SK-N-SH treated with all-trans-retinoic acid at 6 μM for 48 hours (cell line): ENCODE measurements around the gene TRPV5.

ENCODE experiments used
- ATAC-seq: fragments of 200-7000 bp; cut with Tn5 transposase; 3 replicates; pipeline ENCODE4 v1.9.1; 2020; ENCODE audit warnings: mild to moderate bottlenecking, moderate library complexity
- ARNTL ChIP-seq: fragments of 450-650 bp; formaldehyde crosslinking; IDR thresholded peaks from 2 replicates; pipeline ENCODE4 v1.5.0; 2020; ENCODE audit warnings: low read depth, mild to moderate bottlenecking, moderate library complexity, borderline replicate concordance
- BACH2 ChIP-seq: fragments of 250-450 bp; sonication (Bioruptor Pico); IDR thresholded peaks from 2 replicates; pipeline ENCODE4 v1.9.0; 2021; ENCODE audit warnings: mild to moderate bottlenecking, borderline replicate concordance
- CREB5 ChIP-seq: fragments of 250-450 bp; sonication (Bioruptor Pico); IDR thresholded peaks from 2 replicates; pipeline ENCODE4 v1.5.1; 2020; ENCODE audit warnings: low read depth, mild to moderate bottlenecking, moderate library complexity
- CSDC2 ChIP-seq: fragments of 250-450 bp; sonication (Bioruptor Pico); IDR thresholded peaks from 2 replicates; pipeline ENCODE4 v1.5.0; 2020; ENCODE audit warnings: mild to moderate bottlenecking, moderate library complexity
- ESRRG ChIP-seq: fragments of 250-450 bp; sonication (Bioruptor Pico); IDR thresholded peaks from 2 replicates; pipeline ENCODE4 v1.6.1; 2021; ENCODE audit warnings: mild to moderate bottlenecking
- GLIS3 ChIP-seq: fragments of 250-450 bp; sonication (Bioruptor Pico); IDR thresholded peaks from 2 replicates; pipeline ENCODE4 v1.5.0; 2020; ENCODE audit warnings: mild to moderate bottlenecking, moderate library complexity
- ISL1 ChIP-seq: fragments of 250-450 bp; sonication (Bioruptor Pico); IDR thresholded peaks from 2 replicates; pipeline ENCODE4 v2.1.2; 2022; ENCODE audit warnings: mild to moderate bottlenecking, moderate library complexity
- OSR1 ChIP-seq: fragments of 250-450 bp; sonication (Bioruptor Pico); IDR thresholded peaks from 2 replicates; pipeline ENCODE4 v1.8.0; 2022; ENCODE audit warnings: moderate library complexity, mild to moderate bottlenecking, inconsistent platforms
- POU6F1 ChIP-seq: fragments of 250-450 bp; sonication (Bioruptor Pico); IDR thresholded peaks from 2 replicates; pipeline ENCODE4 v1.8.0; 2021; ENCODE audit warnings: low read depth, mild to moderate bottlenecking, moderate library complexity, borderline replicate concordance
- PPARA ChIP-seq: fragments of 250-450 bp; sonication (Bioruptor Pico); IDR thresholded peaks from 2 replicates; pipeline ENCODE4 v1.5.0; 2020; ENCODE audit warnings: mild to moderate bottlenecking, borderline replicate concordance
- RARB ChIP-seq: fragments of 250-450 bp; sonication (Bioruptor Pico); IDR thresholded peaks from 2 replicates; pipeline ENCODE4 v1.8.0; 2021; ENCODE audit warnings: mild to moderate bottlenecking, moderate library complexity
- SNAI2 ChIP-seq: fragments of 250-450 bp; sonication (Bioruptor Pico); IDR thresholded peaks from 2 replicates; pipeline ENCODE4 v1.5.0; 2020; ENCODE audit warnings: mild to moderate bottlenecking, moderate library complexity
- TCF4 ChIP-seq: fragments of 250-450 bp; sonication (Bioruptor Pico); IDR thresholded peaks from 2 replicates; pipeline ENCODE4 v1.8.0; 2021; ENCODE audit warnings: mild to moderate bottlenecking, moderate library complexity, borderline replicate concordance
- TOX ChIP-seq: fragments of 250-450 bp; sonication (Bioruptor Pico); IDR thresholded peaks from 2 replicates; pipeline ENCODE4 v1.8.0; 2021; ENCODE audit warnings: mild to moderate bottlenecking, moderate library complexity, borderline replicate concordance
- ZC3H10 ChIP-seq: fragments of 250-450 bp; sonication (Bioruptor Pico); IDR thresholded peaks from 2 replicates; pipeline ENCODE4 v1.5.1; 2021; ENCODE audit warnings: mild to moderate bottlenecking, moderate library complexity
- ZFP3 ChIP-seq: fragments of 250-450 bp; sonication (Bioruptor Pico); IDR thresholded peaks from 2 replicates; pipeline ENCODE4 v1.5.0; 2020; ENCODE audit warnings: mild to moderate bottlenecking, moderate library complexity
- ZFP30 ChIP-seq: fragments of 450-650 bp; formaldehyde crosslinking; IDR thresholded peaks from 2 replicates; pipeline ENCODE4 v1.5.0; 2022; ENCODE audit warnings: mild to moderate bottlenecking, moderate library complexity
- ZNF565 ChIP-seq: fragments of 450-650 bp; formaldehyde crosslinking; conservative IDR thresholded peaks from 2 replicates; pipeline ENCODE4 v1.5.0; 2020; ENCODE audit warnings: low read depth, mild to moderate bottlenecking, moderate library complexity
- ZNF70 ChIP-seq: fragments of 450-650 bp; formaldehyde crosslinking; IDR thresholded peaks from 2 replicates; pipeline ENCODE4 v1.5.0; 2020; ENCODE audit warnings: mild to moderate bottlenecking, moderate library complexity
- ZNF8 ChIP-seq: fragments of 450-650 bp; formaldehyde crosslinking; IDR thresholded peaks from 2 replicates; pipeline ENCODE4 v1.5.0; 2020; ENCODE audit warnings: mild to moderate bottlenecking, moderate library complexity
- TF ChIP-seq, protein P1 (sequence below): fragments of 250-450 bp; sonication (Bioruptor Pico); IDR thresholded peaks from 2 replicates; pipeline ENCODE4 v1.5.1; 2021; ENCODE audit warnings: mild to moderate bottlenecking, moderate library complexity
- TF ChIP-seq, protein P2 (sequence below): fragments of 250-450 bp; sonication (Bioruptor Pico); IDR thresholded peaks from 2 replicates; pipeline ENCODE4 v1.8.0; 2020; ENCODE audit warnings: mild to moderate bottlenecking, moderate library complexity, borderline replicate concordance
- TF ChIP-seq, protein P3 (sequence below): fragments of 250-450 bp; sonication (Bioruptor Pico); IDR thresholded peaks from 2 replicates; pipeline ENCODE4 v1.5.0; 2020; ENCODE audit warnings: mild to moderate bottlenecking, moderate library complexity

The TRPV5 gene

GRCh38 chr7:142918901-142919300 is 14.6 kb downstream of the TRPV5 start:
- no peak for ATAC-seq

DNA sequence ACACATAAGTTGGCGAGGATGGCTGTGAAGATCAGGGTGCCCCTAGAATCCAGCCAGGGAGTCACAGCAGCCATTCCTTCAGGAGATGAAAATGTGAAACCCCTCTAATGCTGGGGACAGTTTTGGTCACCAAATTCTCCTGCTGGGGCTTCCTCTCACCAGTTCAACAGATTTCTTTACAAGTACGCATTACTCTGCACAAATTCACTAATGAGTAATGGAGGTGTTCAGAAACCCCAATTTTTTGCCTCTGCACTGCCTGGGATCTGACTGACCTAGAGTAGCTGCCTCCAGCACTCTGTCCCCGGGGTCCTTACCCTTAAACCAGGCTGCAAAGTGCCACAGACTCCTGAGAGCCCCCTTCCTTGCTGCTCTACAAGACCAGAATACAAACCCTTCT is 16.1 kb downstream of the TRPV5 start:
- no peak for ATAC-seq
- TF ChIP-seq ESRRG (CRISPR knock-in tag), result no peak
- TF ChIP-seq, protein P1, sequence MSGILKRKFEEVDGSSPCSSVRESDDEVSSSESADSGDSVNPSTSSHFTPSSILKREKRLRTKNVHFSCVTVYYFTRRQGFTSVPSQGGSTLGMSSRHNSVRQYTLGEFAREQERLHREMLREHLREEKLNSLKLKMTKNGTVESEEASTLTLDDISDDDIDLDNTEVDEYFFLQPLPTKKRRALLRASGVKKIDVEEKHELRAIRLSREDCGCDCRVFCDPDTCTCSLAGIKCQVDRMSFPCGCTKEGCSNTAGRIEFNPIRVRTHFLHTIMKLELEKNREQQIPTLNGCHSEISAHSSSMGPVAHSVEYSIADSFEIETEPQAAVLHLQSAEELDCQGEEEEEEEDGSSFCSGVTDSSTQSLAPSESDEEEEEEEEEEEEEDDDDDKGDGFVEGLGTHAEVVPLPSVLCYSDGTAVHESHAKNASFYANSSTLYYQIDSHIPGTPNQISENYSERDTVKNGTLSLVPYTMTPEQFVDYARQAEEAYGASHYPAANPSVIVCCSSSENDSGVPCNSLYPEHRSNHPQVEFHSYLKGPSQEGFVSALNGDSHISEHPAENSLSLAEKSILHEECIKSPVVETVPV (CRISPR knock-in tag), result no peak
- TF ChIP-seq, protein P2, sequence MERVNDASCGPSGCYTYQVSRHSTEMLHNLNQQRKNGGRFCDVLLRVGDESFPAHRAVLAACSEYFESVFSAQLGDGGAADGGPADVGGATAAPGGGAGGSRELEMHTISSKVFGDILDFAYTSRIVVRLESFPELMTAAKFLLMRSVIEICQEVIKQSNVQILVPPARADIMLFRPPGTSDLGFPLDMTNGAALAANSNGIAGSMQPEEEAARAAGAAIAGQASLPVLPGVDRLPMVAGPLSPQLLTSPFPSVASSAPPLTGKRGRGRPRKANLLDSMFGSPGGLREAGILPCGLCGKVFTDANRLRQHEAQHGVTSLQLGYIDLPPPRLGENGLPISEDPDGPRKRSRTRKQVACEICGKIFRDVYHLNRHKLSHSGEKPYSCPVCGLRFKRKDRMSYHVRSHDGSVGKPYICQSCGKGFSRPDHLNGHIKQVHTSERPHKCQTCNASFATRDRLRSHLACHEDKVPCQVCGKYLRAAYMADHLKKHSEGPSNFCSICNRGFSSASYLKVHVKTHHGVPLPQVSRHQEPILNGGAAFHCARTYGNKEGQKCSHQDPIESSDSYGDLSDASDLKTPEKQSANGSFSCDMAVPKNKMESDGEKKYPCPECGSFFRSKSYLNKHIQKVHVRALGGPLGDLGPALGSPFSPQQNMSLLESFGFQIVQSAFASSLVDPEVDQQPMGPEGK (CRISPR knock-in tag), result no peak
- TF ChIP-seq GLIS3 (CRISPR knock-in tag), result no peak
- no peak for TF ChIP-seq POU6F1 (CRISPR knock-in tag)
- no peak for TF ChIP-seq ISL1 (CRISPR knock-in tag)
- no peak for TF ChIP-seq TOX
- TF ChIP-seq PPARA (CRISPR knock-in tag), result no peak
- TF ChIP-seq ZC3H10 (CRISPR knock-in tag), result no peak
- no peak for TF ChIP-seq ZFP3
- TF ChIP-seq ZFP30, result no peak
- no peak for TF ChIP-seq ARNTL
- no peak for TF ChIP-seq TCF4
- TF ChIP-seq ZNF565 (CRISPR knock-in tag), result no peak
- no peak for TF ChIP-seq ZNF70 (CRISPR knock-in tag)
- TF ChIP-seq CREB5 (CRISPR knock-in tag), result no peak
- TF ChIP-seq ZNF8 (CRISPR knock-in tag), result no peak
- no peak for TF ChIP-seq SNAI2
- TF ChIP-seq CSDC2 (CRISPR knock-in tag), result no peak
- no peak for TF ChIP-seq BACH2

More at GRCh38 chr7:142918901-142919300, 14.6 kb downstream of the TRPV5 start:
- TF ChIP-seq GLIS3 (CRISPR knock-in tag), result no peak
- no peak for TF ChIP-seq POU6F1 (CRISPR knock-in tag)
- TF ChIP-seq ZNF565 (CRISPR knock-in tag), result no peak

DNA sequence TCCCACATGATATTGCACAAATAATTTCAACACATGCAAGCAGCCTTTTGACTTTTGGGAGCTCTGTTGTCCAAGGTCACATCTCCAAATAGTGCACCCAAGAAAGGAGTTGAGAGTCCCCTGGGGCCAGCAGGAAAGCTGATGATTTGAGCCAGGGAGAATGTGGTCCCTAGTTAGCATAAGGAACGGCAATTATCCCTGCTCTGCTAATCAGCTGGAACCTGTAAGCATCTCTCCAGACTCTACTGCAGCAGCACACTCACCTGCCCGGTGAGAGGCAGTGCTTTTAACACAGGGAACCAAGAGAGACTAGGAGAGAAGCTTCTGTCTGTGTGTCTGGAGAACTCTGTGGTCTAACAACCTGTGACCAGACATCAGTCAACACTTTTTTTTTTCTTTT is 17.0 kb downstream of the TRPV5 start:
- TF ChIP-seq CREB5 (CRISPR knock-in tag) (no peak), SNAI2 (no peak), ZFP3 (no peak), RARB (CRISPR knock-in tag) (no peak), PPARA (CRISPR knock-in tag) (no peak), ZNF70 (CRISPR knock-in tag) (no peak), ZC3H10 (CRISPR knock-in tag) (no peak), ZNF565 (CRISPR knock-in tag) (no peak), ZFP30 (no peak), CSDC2 (CRISPR knock-in tag) (no peak), TOX (no peak), OSR1 (CRISPR knock-in tag) (no peak), GLIS3 (CRISPR knock-in tag) (no peak), TCF4 (no peak), ARNTL (no peak), ESRRG (CRISPR knock-in tag) (no peak)
- TF ChIP-seq, protein P1 (CRISPR knock-in tag), result no peak
- TF ChIP-seq, protein P3, sequence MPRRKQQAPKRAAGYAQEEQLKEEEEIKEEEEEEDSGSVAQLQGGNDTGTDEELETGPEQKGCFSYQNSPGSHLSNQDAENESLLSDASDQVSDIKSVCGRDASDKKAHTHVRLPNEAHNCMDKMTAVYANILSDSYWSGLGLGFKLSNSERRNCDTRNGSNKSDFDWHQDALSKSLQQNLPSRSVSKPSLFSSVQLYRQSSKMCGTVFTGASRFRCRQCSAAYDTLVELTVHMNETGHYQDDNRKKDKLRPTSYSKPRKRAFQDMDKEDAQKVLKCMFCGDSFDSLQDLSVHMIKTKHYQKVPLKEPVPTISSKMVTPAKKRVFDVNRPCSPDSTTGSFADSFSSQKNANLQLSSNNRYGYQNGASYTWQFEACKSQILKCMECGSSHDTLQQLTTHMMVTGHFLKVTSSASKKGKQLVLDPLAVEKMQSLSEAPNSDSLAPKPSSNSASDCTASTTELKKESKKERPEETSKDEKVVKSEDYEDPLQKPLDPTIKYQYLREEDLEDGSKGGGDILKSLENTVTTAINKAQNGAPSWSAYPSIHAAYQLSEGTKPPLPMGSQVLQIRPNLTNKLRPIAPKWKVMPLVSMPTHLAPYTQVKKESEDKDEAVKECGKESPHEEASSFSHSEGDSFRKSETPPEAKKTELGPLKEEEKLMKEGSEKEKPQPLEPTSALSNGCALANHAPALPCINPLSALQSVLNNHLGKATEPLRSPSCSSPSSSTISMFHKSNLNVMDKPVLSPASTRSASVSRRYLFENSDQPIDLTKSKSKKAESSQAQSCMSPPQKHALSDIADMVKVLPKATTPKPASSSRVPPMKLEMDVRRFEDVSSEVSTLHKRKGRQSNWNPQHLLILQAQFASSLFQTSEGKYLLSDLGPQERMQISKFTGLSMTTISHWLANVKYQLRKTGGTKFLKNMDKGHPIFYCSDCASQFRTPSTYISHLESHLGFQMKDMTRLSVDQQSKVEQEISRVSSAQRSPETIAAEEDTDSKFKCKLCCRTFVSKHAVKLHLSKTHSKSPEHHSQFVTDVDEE, result no peak
- ATAC-seq, result no peak
